ENCODE measurements around the gene LRSAM1.

LRSAM1 gene

GRCh38 chr9:127428348-127428747, 23.0 kb upstream of the LRSAM1 start:
- DNase-seq, result no peak

DNA sequence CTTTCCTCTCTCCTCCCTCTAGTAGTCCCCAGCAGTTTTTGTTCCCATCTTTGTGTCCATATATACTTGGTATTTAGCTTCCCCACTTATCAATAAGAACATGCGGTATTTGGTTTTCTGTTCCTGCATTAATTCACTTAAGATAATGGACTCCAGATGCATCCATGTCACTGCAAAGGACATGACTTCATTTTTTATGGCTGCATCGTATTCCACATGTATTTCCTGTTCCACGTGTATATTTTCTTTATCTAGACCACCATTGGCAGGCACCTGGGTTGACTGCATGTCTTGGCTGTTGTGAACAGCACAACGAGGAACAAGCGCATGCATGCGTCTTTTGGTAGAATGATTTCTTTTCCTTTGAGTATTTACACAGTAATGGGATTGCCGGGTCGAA, 20.9 kb upstream of the LRSAM1 start:
- no peak for DNase-seq

GRCh38 chr9:127437497-127438264, 13.6 kb upstream of the LRSAM1 start:
- DNase-seq, result no peak

DNA sequence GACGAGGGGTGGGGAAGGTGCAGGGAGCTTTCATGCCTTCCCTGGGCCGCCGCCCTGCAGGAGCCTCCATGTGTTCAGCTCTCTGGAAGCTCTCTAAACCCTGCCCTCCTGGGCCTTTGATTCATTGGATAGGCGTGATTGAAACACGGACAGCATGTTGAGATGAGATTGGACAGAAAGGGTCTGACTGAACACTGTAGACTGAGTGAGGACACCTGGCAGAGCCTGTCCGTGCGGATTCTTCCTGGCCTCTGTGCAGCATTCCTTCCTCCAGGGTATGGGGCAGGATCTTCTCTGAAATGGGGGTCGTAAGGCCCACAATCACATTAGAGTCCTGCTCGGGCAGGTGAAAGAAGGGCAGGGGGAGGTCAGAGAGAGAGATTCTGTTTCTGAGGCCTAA, 12.9 kb upstream of the LRSAM1 start:
- no peak for DNase-seq

DNA sequence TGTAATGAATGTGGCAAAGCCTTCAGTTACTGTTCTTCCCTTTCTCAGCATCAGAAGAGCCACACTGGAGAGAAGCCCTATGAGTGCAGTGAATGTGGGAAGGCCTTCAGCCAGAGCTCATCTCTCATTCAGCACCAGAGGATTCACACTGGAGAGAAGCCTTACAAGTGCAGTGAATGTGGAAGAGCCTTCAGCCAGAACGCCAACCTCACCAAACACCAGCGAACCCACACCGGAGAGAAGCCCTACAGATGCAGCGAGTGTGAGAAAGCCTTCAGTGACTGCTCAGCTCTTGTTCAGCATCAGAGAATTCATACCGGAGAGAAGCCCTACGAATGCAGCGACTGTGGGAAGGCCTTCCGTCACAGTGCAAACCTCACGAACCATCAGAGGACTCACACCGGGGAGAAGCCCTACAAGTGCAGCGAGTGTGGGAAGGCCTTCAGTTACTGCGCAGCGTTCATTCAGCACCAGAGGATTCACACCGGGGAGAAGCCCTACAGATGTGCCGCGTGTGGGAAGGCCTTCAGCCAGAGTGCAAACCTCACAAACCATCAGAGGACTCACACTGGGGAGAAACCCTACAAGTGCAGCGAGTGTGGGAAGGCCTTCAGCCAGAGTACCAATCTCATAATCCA, 6.9 kb upstream of the LRSAM1 start:
- no peak for DNase-seq

GRCh38 chr9:127444921-127445850, 6.1 kb upstream of the LRSAM1 start:
- no peak for DNase-seq

GRCh38 chr9:127445851-127446712, 5.2 kb upstream of the LRSAM1 start:
- DNase-seq, result no peak

GRCh38 chr9:127446713-127447415, 4.4 kb upstream of the LRSAM1 start:
- DNase-seq, result no peak

DNA sequence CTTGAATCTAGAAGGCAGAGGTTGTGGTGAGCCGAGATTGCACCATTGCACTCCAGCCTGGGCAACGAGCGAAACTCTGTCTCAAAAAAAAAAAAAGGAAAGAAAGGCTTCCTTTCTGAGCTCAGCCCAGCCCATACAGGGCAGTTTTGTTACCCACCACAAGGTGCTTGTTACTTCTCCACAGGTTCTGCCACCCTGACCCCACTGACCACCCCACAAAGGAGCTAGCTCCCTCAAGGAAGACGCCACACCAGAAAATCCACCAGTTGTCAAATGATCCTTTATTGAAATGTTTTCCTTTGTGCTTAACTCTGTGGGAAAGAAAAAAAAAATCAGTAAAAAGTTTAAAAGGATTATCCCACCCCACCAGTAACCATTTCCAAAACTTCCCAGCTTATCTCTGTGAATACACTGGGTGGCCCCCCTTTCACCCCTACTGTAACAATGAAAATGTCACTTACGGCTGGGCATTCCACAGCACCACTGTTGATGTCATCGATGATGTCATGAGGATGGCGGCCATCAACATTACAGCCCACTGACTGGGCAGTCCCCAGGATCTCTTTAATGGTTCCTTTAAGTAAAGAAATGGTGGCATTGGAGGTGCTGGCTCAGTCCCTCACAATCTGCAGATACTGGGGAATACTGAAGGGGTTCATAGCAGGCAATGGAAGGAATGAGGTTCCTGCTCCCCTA, 3.7 kb upstream of the LRSAM1 start:
- DNase-seq, result no peak

- no peak for DNase-seq
Measured at GRCh38 chr9:127448112-127448805, 3.1 kb upstream of the LRSAM1 start.

- DNase-seq, result no peak
Measured at GRCh38 chr9:127449332-127449966, 1.9 kb upstream of the LRSAM1 start.

DNA sequence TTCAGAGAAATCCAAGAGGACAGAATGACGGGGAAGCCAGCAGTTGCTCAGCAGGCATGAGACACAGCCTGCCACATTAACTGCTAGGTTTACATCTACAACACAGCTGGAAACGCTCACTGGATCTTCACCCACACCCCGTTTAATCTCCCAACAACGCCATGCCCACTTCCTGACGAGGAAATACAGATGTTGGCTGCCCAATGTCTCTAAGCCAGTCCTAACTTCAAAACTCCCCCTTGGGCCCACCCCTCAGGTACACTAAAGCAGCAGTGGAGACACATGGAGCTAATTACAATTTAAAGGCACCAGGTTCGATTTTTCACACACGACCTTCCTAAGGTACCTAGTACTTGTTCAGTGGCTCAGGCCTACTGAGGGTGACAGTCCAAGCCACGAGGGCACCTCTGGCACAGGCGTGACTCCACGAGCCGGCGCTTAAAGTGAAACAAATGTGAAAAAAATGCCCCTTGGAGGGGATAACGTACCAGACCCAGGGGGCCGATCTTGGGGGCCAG, 1.0 kb upstream of the LRSAM1 start:
- no peak for DNase-seq

DNA sequence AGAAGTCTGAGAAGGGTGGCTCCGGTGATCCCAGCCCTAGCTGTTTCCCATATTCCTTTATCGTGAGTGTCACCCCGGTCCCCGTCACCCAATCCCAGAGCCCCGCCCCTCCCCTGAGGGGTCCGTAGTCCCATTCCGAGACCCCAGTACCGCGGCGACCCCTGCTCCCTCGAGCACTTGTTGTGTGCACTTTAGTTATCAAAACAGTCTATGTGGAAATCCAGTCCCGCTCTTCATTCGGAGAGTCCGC, 223 bp downstream of the LRSAM1 start:
- no peak for DNase-seq

DNA sequence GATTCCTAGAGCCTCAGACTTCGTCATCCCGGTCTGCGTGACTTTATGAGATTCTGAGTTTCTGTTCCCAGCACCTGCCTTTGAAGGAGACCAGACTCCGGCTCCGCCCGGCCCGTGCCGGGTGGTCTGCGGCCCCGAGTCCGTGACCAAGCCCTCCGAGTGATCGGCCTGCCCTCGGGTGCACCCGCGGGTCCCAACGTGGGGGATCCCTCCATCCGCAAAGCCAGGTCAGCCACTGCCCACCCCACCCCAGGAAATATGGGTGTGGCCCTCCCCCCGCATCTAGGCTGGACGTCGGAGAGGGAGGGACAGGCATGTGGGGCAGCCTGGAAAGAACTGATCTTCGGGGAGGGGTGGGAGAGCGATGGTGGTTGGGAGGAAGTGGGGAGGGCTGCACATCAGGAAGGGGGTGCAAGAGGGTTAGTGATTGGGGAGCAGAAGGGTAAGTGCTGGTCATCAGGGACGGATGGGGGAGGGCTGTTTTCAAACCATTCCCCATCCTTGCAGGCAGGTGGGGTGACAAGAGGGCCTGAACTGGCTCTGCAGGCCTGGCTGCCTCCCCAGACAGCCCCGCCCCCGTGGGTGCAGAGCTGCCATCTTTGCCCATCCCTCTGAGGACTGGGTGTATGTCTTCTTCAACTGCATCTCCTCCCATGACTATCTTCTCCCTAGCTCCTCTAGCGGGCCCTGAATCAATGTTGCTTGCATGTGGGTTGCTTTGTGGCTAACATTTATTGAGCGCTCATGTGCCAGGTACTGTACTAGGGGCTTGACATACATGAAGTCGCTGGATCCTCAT, 747 bp downstream of the LRSAM1 start:
- DNase-seq, result no peak

DNA sequence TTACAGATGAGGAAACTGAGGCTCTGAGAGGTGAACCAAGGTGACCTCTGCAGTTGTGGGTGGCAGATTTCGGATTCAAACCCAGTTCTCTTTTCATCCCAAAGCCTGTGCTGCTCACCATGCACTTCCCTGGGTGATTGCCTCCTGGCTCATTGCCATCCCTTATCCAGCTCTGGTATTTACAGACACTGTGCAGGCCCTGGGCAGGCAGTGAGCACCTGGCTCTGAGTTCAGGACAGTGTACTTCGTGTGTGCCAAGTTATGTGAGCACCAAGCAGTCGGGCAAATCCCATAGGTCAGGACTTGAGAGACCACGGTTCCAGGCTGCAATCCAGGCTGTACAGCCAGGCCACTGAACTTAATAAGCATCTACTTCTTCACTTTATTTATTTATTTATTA, 1.4 kb downstream of the LRSAM1 start:
- DNase-seq, result no peak

- DNase-seq, result no peak
Measured at GRCh38 chr9:127455324-127455992, 4.1 kb downstream of the LRSAM1 start.

DNA sequence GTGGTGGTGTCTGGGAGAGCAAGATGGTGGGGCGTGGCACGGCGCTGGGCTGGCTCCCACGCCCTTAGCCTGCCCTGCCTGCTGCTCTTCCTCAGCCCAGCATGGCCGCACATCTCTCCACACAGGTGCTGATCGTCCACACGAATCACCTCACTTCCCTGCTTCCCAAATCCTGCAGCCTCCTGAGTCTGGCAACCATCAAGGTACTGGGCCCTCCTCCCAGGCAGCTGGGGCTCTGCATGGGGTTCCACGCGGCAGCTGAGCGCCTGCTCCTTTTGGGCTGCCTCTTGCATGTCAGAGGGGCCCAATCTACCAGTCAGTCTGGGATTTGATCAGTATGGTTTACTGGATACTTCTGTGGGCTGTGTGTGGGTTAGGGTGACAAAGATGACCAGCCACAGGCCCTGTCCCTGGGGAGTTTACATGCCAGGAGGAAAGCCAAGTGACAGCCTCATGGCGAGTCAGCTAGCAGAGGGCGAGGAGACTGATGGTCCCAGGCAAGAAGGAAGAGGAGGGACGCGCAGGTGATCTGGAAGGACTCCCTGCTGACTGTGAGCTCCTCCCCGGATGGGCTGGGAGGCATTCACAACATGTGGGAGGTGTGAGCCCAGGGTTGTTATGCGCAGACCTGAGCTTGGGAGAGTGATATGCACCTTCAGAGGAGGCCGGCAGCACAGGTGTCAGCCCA, 6.0 kb downstream of the LRSAM1 start:
- no peak for DNase-seq

- no peak for DNase-seq
Measured at GRCh38 chr9:127458921-127459320, 7.6 kb downstream of the LRSAM1 start.

Measured in cerebellar nuclear complex (tissue), 1 donor.